ENCODE results near the gene DISC1.

- TF ChIP-seq POLR2AphosphoS5 (IDR thresholded peaks at IDR 0.05; ENCODE audit: insufficient read depth, low read depth, low read length) (no peak), CTCF (IDR thresholded peaks at IDR 0.05; ENCODE audit: extremely low read depth in 1 of 2, insufficient read depth in 1 of 2, low read depth in 1 of 2, low read length in 2 of 2) (no peak), POLR2A (IDR thresholded peaks at IDR 0.05; ENCODE audit: low read depth, low read length) (no peak), EZH2 (IDR thresholded peaks at IDR 0.05; ENCODE audit: borderline replicate concordance, low read depth, low read length, severe bottlenecking) (no peak), FOS (IDR thresholded peaks at IDR 0.05; ENCODE audit: borderline replicate concordance, insufficient read depth, low read length) (no peak), JUN (IDR thresholded peaks at IDR 0.05; ENCODE audit: borderline replicate concordance, insufficient read depth, insufficient read length, low read depth) (no peak)
- TF ChIP-seq, protein P1, sequence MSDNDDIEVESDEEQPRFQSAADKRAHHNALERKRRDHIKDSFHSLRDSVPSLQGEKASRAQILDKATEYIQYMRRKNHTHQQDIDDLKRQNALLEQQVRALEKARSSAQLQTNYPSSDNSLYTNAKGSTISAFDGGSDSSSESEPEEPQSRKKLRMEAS (IDR thresholded peaks at IDR 0.05; ENCODE audit: insufficient read depth, insufficient read length) = no peak
These were observed 392.4 kb downstream of the DISC1 start for GRCh38 chr1:232019026-232019340.
